ENCODE data around the gene HLA-DOA. TPM values are rescaled to one million over a fixed set of nuclear protein-coding genes. Genes with fewer than 3 reads are reported as not detected.

HLA-DOA gene
- total and polyA plus RNA-seq, 10 of the 15 experiments (the other 5 are each of a cell fraction or from before 2014, with no cell fraction given) = 8.8 to 108 (median 58.3) TPM

DNA sequence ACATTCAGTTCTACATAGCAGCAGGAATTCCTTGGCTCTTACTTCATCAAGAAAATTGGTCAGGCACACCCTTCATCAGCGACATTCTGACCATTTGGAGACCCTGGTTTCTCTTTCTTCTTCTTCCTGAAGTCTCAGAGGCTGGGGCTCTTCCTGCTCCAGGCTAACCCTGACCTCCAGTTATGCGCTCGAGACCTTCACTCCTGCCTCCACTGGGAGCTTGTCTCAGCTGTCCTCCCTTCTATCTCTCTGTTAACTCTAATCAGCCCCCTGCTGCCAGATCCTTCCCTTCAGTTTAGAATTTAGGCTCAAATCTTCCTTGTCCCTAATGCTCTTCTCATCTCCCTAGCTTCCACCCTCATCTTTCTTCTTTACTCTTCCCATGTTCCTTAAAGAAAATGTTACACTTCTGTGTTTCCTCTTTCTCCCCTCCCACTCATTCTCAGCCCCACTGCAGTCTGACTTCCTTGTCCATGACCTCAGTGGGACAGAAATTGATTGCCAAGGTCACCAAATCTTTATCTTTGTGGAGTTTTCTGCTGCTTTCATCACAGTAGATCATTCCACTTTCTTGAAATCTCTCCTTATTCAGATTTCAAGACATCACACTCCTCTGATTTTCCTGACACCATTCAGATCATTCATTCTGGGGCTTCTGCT, 8.4 kb upstream of the HLA-DOA start (continued):
- TF ChIP-seq, protein P1, sequence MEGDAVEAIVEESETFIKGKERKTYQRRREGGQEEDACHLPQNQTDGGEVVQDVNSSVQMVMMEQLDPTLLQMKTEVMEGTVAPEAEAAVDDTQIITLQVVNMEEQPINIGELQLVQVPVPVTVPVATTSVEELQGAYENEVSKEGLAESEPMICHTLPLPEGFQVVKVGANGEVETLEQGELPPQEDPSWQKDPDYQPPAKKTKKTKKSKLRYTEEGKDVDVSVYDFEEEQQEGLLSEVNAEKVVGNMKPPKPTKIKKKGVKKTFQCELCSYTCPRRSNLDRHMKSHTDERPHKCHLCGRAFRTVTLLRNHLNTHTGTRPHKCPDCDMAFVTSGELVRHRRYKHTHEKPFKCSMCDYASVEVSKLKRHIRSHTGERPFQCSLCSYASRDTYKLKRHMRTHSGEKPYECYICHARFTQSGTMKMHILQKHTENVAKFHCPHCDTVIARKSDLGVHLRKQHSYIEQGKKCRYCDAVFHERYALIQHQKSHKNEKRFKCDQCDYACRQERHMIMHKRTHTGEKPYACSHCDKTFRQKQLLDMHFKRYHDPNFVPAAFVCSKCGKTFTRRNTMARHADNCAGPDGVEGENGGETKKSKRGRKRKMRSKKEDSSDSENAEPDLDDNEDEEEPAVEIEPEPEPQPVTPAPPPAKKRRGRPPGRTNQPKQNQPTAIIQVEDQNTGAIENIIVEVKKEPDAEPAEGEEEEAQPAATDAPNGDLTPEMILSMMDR (IDR thresholded peaks at IDR 0.05 in 2 of 3, conservative IDR thresholded peaks at IDR 0.05 in 1 of 3; ENCODE audit: control insufficient read depth in 2 of 3, extremely low read depth in 1 of 3, insufficient read depth in 1 of 3, low read depth in 3 of 3, low read length in 3 of 3) = no peak
- TF ChIP-seq NBN (IDR thresholded peaks at IDR 0.05) (0 out of 2 replicates have a peak, but pooled peaks have one; percentile 13), CREB1 (IDR thresholded peaks at IDR 0.05; ENCODE audit: low read depth) (no peak), CBX3 (IDR thresholded peaks at IDR 0.05; ENCODE audit: borderline replicate concordance, low read depth) (no peak), SPI1 (IDR thresholded peaks at IDR 0.05; ENCODE audit: borderline replicate concordance, insufficient read depth, low read depth, low read length) (peak; percentile 12; the same call in 1 of the 2 replicates), MYC (IDR thresholded peaks at IDR 0.05; ENCODE audit: insufficient read depth, insufficient read length, insufficient replicate concordance, low read length, severe bottlenecking) (no peak), POLR2AphosphoS5 (IDR thresholded peaks at IDR 0.05; ENCODE audit: low read length) (no peak), ZSCAN29 (IDR thresholded peaks at IDR 0.05) (no peak), EED (IDR thresholded peaks at IDR 0.05; ENCODE audit: low read depth) (peak; percentile 52)

DNA sequence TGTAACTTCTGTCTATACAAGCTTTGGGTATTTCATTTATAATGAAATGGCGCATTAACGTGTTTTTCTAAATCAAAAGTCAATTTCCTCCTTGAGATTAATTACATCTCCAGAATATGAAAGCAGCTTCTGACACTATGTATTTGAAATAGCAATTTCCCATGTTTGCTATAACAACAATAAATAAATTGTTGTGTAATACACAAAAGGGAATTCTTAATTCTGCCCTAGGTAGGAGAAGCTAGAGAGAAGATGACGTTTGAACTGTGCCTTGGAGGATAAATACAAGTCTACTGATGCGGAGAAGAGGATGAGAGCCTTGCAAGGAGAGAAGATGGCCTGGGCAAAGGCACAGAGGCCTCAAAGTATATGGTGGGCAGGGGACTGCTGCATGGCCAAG, 7.6 kb upstream of the HLA-DOA start:
- Histone ChIP-seq H3K27ac (ENCODE audit: control insufficient read depth, insufficient read depth) (no peak overlapping the region), H4K20me1 (ENCODE audit: control insufficient read depth, insufficient read depth) (no peaks in the 10 kb centered on the region), H3K36me3 (ENCODE audit: control insufficient read depth in 2 of 2, insufficient read depth in 2 of 2, low read length in 1 of 2) (no peaks in the 10 kb centered on the region), H3K27me3 (replicated peaks in 1 of 2; ENCODE audit: control insufficient read depth in 2 of 2, insufficient read depth in 2 of 2, low read length in 1 of 2) (no peaks in the 10 kb centered on the region), H3K4me3 (no peak overlapping the region), H3K4me1 (ENCODE audit: control insufficient read depth, insufficient read depth, low read length) (peaks cover 22% of the 10 kb centered on the region), H3K4me2 (ENCODE audit: control insufficient read depth, insufficient read depth) (no peak overlapping the region), H3K9ac (ENCODE audit: control insufficient read depth, insufficient read depth, low read length) (no peak overlapping the region), H3K79me2 (ENCODE audit: control insufficient read depth, insufficient read depth, low read length) (no peaks in the 10 kb centered on the region), H2AFZ (ENCODE audit: control insufficient read depth, low read depth, low read length) (no peak overlapping the region), H3K9me3 (replicated peaks; ENCODE audit: control insufficient read depth, insufficient read depth, low read length) (no peaks in the 10 kb centered on the region)
- ChIA-PET RAD21 (ENCODE audit: unreplicated experiment) (interaction anchor here (0.9 to 9.7 kb wide), 17 partner anchors 12 to 231 kb away, joined by 3 to 139 read pairs (median 12); partner anchors contain the start of genes HLA-DPA1 and HLA-DPB1), SMC1A (ENCODE audit: uncharacterized antibody, unreplicated experiment) (interaction anchor here (0.7 to 12.9 kb wide), 20 partner anchors 9 to 232 kb away, joined by 3 to 177 read pairs (median 16); partner anchors contain the start of genes HLA-DPA1 and HLA-DPB1), POLR2A (interaction anchor here (0.7 to 14.8 kb wide), 10 partner anchors 11 to 232 kb away, joined by 3 to 240 read pairs (median 4); partner anchors contain the start of genes HLA-DPA1 and HLA-DPB1), CTCF (interaction anchor here (0.8 to 12.3 kb wide), 18 partner anchors 12 to 231 kb away, joined by 3 to 281 read pairs (median 15); partner anchors contain the start of genes HLA-DPA1 and HLA-DPB1)
- DNase-seq (ENCODE audit: low read depth, low spot score) (no peak), ATAC-seq (no peak), FAIRE-seq (no peak)
- in situ Hi-C loops (cut with MboI) = loop anchor here (5.0 kb wide), 1 partner anchor 65 kb away; no protein-coding TSS in a partner anchor
- intact Hi-C loops (cut with micrococcal nuclease; ENCODE audit: unreplicated experiment) = no loop called here
- 63% methylated on average over 4 of the region's 4 CpGs for WGBS (ENCODE audit: insufficient coverage, insufficient replicate concordance, low lambda C conversion rate, missing lambda C conversion rate)
- no TSS peak for BruUV-seq (replicated peaks)
- no peak for TF ChIP-seq RELA (IDR thresholded peaks at IDR 0.05; ENCODE audit: borderline replicate concordance, partially characterized antibody)
- TF ChIP-seq CUX1 (IDR thresholded peaks at IDR 0.05; ENCODE audit: insufficient replicate concordance, low read depth, low read length) = no peak
- no peak for TF ChIP-seq HDAC2 (IDR thresholded peaks at IDR 0.05)
- TF ChIP-seq ZNF622 (IDR thresholded peaks at IDR 0.05) = no peak
